ENCODE measurements around the gene CSNK1G1. TPM values are rescaled to one million over a fixed set of nuclear protein-coding genes. Genes with fewer than 3 reads are reported as not detected.

Gene CSNK1G1
- total and polyA plus RNA-seq, 2 experiments from 2014 or later, result 8.7 to 18.0 TPM

GRCh38 chr15:64233299-64233698, 122.7 kb downstream of the CSNK1G1 start:
- TF ChIP-seq, protein P1, sequence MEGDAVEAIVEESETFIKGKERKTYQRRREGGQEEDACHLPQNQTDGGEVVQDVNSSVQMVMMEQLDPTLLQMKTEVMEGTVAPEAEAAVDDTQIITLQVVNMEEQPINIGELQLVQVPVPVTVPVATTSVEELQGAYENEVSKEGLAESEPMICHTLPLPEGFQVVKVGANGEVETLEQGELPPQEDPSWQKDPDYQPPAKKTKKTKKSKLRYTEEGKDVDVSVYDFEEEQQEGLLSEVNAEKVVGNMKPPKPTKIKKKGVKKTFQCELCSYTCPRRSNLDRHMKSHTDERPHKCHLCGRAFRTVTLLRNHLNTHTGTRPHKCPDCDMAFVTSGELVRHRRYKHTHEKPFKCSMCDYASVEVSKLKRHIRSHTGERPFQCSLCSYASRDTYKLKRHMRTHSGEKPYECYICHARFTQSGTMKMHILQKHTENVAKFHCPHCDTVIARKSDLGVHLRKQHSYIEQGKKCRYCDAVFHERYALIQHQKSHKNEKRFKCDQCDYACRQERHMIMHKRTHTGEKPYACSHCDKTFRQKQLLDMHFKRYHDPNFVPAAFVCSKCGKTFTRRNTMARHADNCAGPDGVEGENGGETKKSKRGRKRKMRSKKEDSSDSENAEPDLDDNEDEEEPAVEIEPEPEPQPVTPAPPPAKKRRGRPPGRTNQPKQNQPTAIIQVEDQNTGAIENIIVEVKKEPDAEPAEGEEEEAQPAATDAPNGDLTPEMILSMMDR (IDR thresholded peaks at IDR 0.05; ENCODE audit: low read depth, low read length), result no peak
- H3K36me3 ChIP-seq, result no peaks in the 10 kb centered on the region
- peaks cover 3% of the 10 kb centered on the region for H3K4me1 ChIP-seq (ENCODE audit: low read depth)
- no peak overlapping the region for H3K27ac ChIP-seq
- DNase-seq (ENCODE audit: low read depth in 1 of 2, low spot score in 1 of 2), result no peak
- no peak overlapping the region for H3K4me3 ChIP-seq
- H3K9me3 ChIP-seq (ENCODE audit: low read depth), result no peaks in the 10 kb centered on the region
- H3K27me3 ChIP-seq, result no peaks in the 10 kb centered on the region

DNA sequence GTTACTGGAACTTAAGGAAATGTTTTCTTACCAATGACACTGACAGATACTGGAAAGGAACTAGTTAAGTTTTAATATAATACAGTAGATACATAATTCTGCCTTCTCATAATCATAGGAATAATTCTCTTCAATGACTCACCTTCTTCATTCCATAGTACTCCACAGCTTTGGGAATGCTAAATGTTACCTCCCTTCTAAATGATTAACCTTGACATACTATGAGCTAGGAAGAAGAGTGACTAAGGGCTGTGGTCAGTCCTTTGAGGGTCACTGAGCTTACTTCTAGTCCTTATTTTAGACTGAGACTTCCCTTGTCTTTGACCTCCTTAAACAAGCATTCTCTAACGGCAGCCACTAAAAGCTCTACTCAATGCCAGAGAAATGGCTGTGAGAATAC, 123.6 kb downstream of the CSNK1G1 start:
- no peak overlapping the region for H3K27ac ChIP-seq
- TF ChIP-seq, protein P1 (IDR thresholded peaks at IDR 0.05; ENCODE audit: low read depth, low read length), result no peak
- peak in 1 of 2 donors; percentile 25 for DNase-seq (ENCODE audit: low read depth in 1 of 2, low spot score in 1 of 2)
- no peaks in the 10 kb centered on the region for H3K9me3 ChIP-seq (ENCODE audit: low read depth)
- H3K4me3 ChIP-seq, result no peak overlapping the region
- no peaks in the 10 kb centered on the region for H3K27me3 ChIP-seq
- H3K4me1 ChIP-seq (ENCODE audit: low read depth), result peaks cover 3% of the 10 kb centered on the region
- H3K36me3 ChIP-seq, result no peaks in the 10 kb centered on the region

- Histone ChIP-seq H3K36me3 (no peaks in the 10 kb centered on the region), H3K9me3 (ENCODE audit: low read depth) (no peaks in the 10 kb centered on the region), H3K4me1 (ENCODE audit: low read depth) (peaks cover 8% of the 10 kb centered on the region), H3K27ac (no peak overlapping the region), H3K27me3 (no peaks in the 10 kb centered on the region), H3K4me3 (no peak overlapping the region)
- TF ChIP-seq, protein P1 (IDR thresholded peaks at IDR 0.05; ENCODE audit: low read depth, low read length), result no peak
- DNase-seq (ENCODE audit: low read depth in 1 of 2, low spot score in 1 of 2), result no peak
These were observed 126.7 kb downstream of the CSNK1G1 start for GRCh38 chr15:64229129-64229724.

GRCh38 chr15:64225804-64226203, 130.2 kb downstream of the CSNK1G1 start:
- Histone ChIP-seq H3K4me1 (ENCODE audit: low read depth) (peaks cover 17% of the 10 kb centered on the region), H3K27ac (no peak overlapping the region), H3K4me3 (no peak overlapping the region), H3K36me3 (no peaks in the 10 kb centered on the region), H3K9me3 (ENCODE audit: low read depth) (no peaks in the 10 kb centered on the region), H3K27me3 (no peaks in the 10 kb centered on the region)
- DNase-seq (ENCODE audit: low read depth in 1 of 2, low spot score in 1 of 2), result no peak
- TF ChIP-seq, protein P1 (IDR thresholded peaks at IDR 0.05; ENCODE audit: low read depth, low read length), result no peak

GRCh38 chr15:64224511-64224910, 131.5 kb downstream of the CSNK1G1 start:
- Histone ChIP-seq H3K4me3 (no peak overlapping the region), H3K27me3 (no peaks in the 10 kb centered on the region), H3K36me3 (no peaks in the 10 kb centered on the region), H3K4me1 (ENCODE audit: low read depth) (peaks cover 17% of the 10 kb centered on the region), H3K9me3 (ENCODE audit: low read depth) (no peaks in the 10 kb centered on the region), H3K27ac (no peak overlapping the region)
- peak; percentile 36 to 86 for DNase-seq (ENCODE audit: low read depth in 1 of 2, low spot score in 1 of 2)
- TF ChIP-seq, protein P1 (IDR thresholded peaks at IDR 0.05; ENCODE audit: low read depth, low read length), result no peak

Measured in cardiac muscle cell (in vitro differentiated cells and primary cell).